ENCODE data around the gene SNED1. TPM values are rescaled to one million over a fixed set of nuclear protein-coding genes. Genes with fewer than 3 reads are reported as not detected.

The SNED1 gene
- total RNA-seq, 2 donors from 2014 or later = 0.66 to 4.5 TPM

GRCh38 chr2:240966457-240966905, 31.9 kb upstream of the SNED1 start:
- H3K9me3 Mint-ChIP-seq = no peaks in the 10 kb centered on the region
- 90 to 95% methylated on average over 4 to 10 of the region's 10 CpGs for WGBS, 2 experiments (ENCODE audit: insufficient coverage in 1 of 2, insufficient read length in 1 of 2)

DNA sequence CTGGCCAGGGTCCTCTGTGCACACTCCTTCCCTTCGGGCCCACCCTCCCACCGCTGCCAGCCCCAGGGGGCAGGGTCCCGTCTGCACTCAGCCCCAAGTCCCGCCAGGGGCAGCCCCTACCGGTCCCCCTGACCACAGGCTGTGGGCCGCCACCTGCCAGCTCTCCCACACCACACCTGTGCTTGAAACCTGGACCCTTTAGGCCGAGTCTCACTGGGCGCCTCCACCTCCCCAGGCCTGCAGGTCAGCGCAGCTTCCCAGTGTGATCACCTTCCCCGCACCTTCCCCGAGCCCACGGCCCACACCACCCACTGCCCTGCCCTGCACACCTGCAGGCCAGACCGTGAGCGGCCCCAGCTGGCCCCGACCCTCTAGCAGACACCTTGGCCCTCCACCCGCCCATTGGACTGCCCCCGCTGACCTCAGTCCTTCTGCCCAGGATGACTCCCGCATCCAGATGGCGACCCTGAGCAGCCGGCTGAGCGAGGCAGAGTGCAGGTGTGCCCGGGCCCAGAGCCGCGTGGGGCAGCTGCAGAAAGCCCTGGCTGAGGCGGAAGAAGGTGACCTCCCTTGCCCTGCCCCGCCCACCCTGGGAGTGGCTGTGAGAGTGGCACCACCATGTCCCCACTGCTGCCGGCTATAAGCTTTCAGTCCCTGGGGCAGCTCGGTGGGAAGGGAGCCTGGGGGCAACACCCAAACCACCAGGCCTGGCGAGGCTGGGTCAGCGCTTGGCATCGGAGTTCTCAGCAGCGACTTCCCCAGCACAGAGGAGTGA, 31.3 kb upstream of the SNED1 start:
- DNase-seq = no peak
- H3K27ac ChIP-seq (ENCODE audit: low read depth, low read length) = no peak overlapping the region
- no peak overlapping the region for H3K4me3 ChIP-seq (ENCODE audit: low read length)
- Mint-ChIP-seq H3K4me3 (no peak overlapping the region), H3K4me1 (no peaks in the 10 kb centered on the region), H3K27ac (no peak overlapping the region), H3K36me3 (ENCODE audit: low read depth) (no peaks in the 10 kb centered on the region), H3K9me3 (no peaks in the 10 kb centered on the region), H3K27me3 (ENCODE audit: insufficient read depth) (no peaks in the 10 kb centered on the region)
- H3K9ac ChIP-seq (ENCODE audit: extremely low read depth, low read length, poor library complexity, severe bottlenecking) = no peak overlapping the region
- H3K36me3 ChIP-seq (ENCODE audit: control insufficient read depth, insufficient read depth, low read length) = no peaks in the 10 kb centered on the region
- no peaks in the 10 kb centered on the region for H3K27me3 ChIP-seq (ENCODE audit: control insufficient read depth, insufficient read depth, low read length, poor library complexity, severe bottlenecking)
- 87 to 94% methylated on average over 23 to 32 of the region's 32 CpGs for WGBS, 2 experiments (ENCODE audit: insufficient coverage in 1 of 2, insufficient read length in 1 of 2)
- no peak for TF ChIP-seq CTCF (conservative IDR thresholded peaks at IDR 0.05)
- no peaks in the 10 kb centered on the region for H3K9me3 ChIP-seq (ENCODE audit: control insufficient read depth, low read length)
- no peaks in the 10 kb centered on the region for H3K4me1 ChIP-seq (ENCODE audit: control insufficient read depth, insufficient read depth, low read length)

More at GRCh38 chr2:240966457-240966905, 31.9 kb upstream of the SNED1 start:
- Histone ChIP-seq H3K27ac (ENCODE audit: low read depth, low read length) (no peak overlapping the region), H3K9ac (ENCODE audit: extremely low read depth, low read length, poor library complexity, severe bottlenecking) (no peak overlapping the region), H3K9me3 (ENCODE audit: control insufficient read depth, low read length) (no peaks in the 10 kb centered on the region), H3K36me3 (ENCODE audit: control insufficient read depth, insufficient read depth, low read length) (no peaks in the 10 kb centered on the region), H3K4me1 (ENCODE audit: control insufficient read depth, insufficient read depth, low read length) (no peaks in the 10 kb centered on the region), H3K4me3 (ENCODE audit: low read length) (no peak overlapping the region), H3K27me3 (ENCODE audit: control insufficient read depth, insufficient read depth, low read length, poor library complexity, severe bottlenecking) (no peaks in the 10 kb centered on the region)
- Mint-ChIP-seq H3K4me1 (no peaks in the 10 kb centered on the region), H3K4me3 (no peak overlapping the region), H3K36me3 (ENCODE audit: low read depth) (no peaks in the 10 kb centered on the region), H3K27ac (no peak overlapping the region), H3K27me3 (ENCODE audit: insufficient read depth) (no peaks in the 10 kb centered on the region)
- TF ChIP-seq CTCF (conservative IDR thresholded peaks at IDR 0.05) = no peak
- DNase-seq = no peak

GRCh38 chr2:240967681-240968621, 30.5 kb upstream of the SNED1 start:
- Histone ChIP-seq H3K27me3 (ENCODE audit: control insufficient read depth, insufficient read depth, low read length, poor library complexity, severe bottlenecking) (no peaks in the 10 kb centered on the region), H3K27ac (ENCODE audit: low read depth, low read length) (no peak overlapping the region), H3K9me3 (ENCODE audit: control insufficient read depth, low read length) (no peaks in the 10 kb centered on the region), H3K9ac (ENCODE audit: extremely low read depth, low read length, poor library complexity, severe bottlenecking) (no peak overlapping the region), H3K36me3 (ENCODE audit: control insufficient read depth, insufficient read depth, low read length) (no peaks in the 10 kb centered on the region), H3K4me1 (ENCODE audit: control insufficient read depth, insufficient read depth, low read length) (no peaks in the 10 kb centered on the region), H3K4me3 (ENCODE audit: low read length) (no peak overlapping the region)
- no peaks in the 10 kb centered on the region for H3K9me3 Mint-ChIP-seq
- no peaks in the 10 kb centered on the region for H3K4me1 Mint-ChIP-seq
- H3K4me3 Mint-ChIP-seq = no peak overlapping the region
- H3K27me3 Mint-ChIP-seq (ENCODE audit: insufficient read depth) = no peaks in the 10 kb centered on the region
- no peak for TF ChIP-seq CTCF (conservative IDR thresholded peaks at IDR 0.05)
- no peak overlapping the region for H3K27ac Mint-ChIP-seq
- H3K36me3 Mint-ChIP-seq (ENCODE audit: low read depth) = no peaks in the 10 kb centered on the region
- 89 to 92% methylated on average over 12 to 34 of the region's 34 CpGs for WGBS, 2 experiments (ENCODE audit: insufficient coverage in 1 of 2, insufficient read length in 1 of 2)
- DNase-seq = no peak
